ENCODE measurements around the gene MICAL3. TPM values are rescaled to one million over a fixed set of nuclear protein-coding genes. Genes with fewer than 3 reads are reported as not detected.

MICAL3 gene
- total and polyA plus RNA-seq, 9 of the 15 experiments (the other 6 are each of a cell fraction or from before 2014, with no cell fraction given) = 0.53 to 32.1 (median 12.3) TPM

GRCh38 chr22:17896586-17896985, 127.8 kb downstream of the MICAL3 start:
- H3K4me3 ChIP-seq = no peak overlapping the region
- H3K27ac ChIP-seq (ENCODE audit: extremely low read depth, low read depth, low read length) = no peak overlapping the region
- no peaks in the 10 kb centered on the region for H3K27me3 ChIP-seq (ENCODE audit: control insufficient read depth in 2 of 2, insufficient read depth in 2 of 2, low read length in 2 of 2)
- FAIRE-seq (no peak), DNase-seq (ENCODE audit: extremely low read depth in 1 of 4, low spot score in 3 of 4) (peak in 1 of 4 experiments; percentile 39), ATAC-seq (peak; percentile 77)
- no TSS peak for BruUV-seq (replicated peaks)
- intact Hi-C loops (cut with micrococcal nuclease) (no loop called here), in situ Hi-C loops (cut with MboI) (no loop called here)
- no peaks in the 10 kb centered on the region for H3K9me3 ChIP-seq (replicated peaks; ENCODE audit: control insufficient read depth, insufficient read depth, low read depth, low read length)
- no peaks in the 10 kb centered on the region for H3K79me2 ChIP-seq (ENCODE audit: control insufficient read depth, insufficient read depth, low read length)
- H3K9ac ChIP-seq (ENCODE audit: insufficient read depth in 1 of 2, low read depth in 2 of 2, low read length in 2 of 2) = no peak overlapping the region
- 0 out of 4 replicates have a peak, but pooled peaks of 1 of the 2 experiments have one; percentile 17 for TF ChIP-seq MLLT1 (IDR thresholded peaks at IDR 0.05)
- TF ChIP-seq RAD21 (CRISPR knock-in tag; conservative IDR thresholded peaks at IDR 0.05 in 1 of 2, IDR thresholded peaks at IDR 0.05 in 1 of 2) = 0 out of 4 replicates have a peak, but pooled peaks of 1 of the 2 experiments have one; percentile 34
- 0 out of 2 replicates have a peak, but pooled peaks have one; percentile 6 for TF ChIP-seq SMC3 (conservative IDR thresholded peaks at IDR 0.05; ENCODE audit: insufficient read depth, low read depth, low read length)
- TF ChIP-seq CTCF (IDR thresholded peaks at IDR 0.05 in 2 of 3, conservative IDR thresholded peaks at IDR 0.05 in 1 of 3; ENCODE audit: insufficient read depth in 2 of 3, low read depth in 1 of 3, low read length in 3 of 3) = peak; percentile 42 to 49 (median 45); a peak in 5 of 6 replicates
- TF ChIP-seq ZNF592 (IDR thresholded peaks at IDR 0.05) = no peak
- H3K9me1 ChIP-seq (ENCODE audit: control insufficient read depth, insufficient read depth, low read length) = no peaks in the 10 kb centered on the region
- CTCF ChIA-PET (ENCODE audit: low intra/inter-chr PET ratio) = no interaction called here
- POLR2A ChIA-PET = interaction anchor here (0.6 kb wide), 1 partner anchor 180 kb away, joined by 5 read pairs; no protein-coding TSS in a partner anchor
- no peak overlapping the region for H3K4me2 ChIP-seq (ENCODE audit: insufficient read depth, low read length)
- no peaks in the 10 kb centered on the region for H3K4me1 ChIP-seq (replicated peaks in 1 of 2; ENCODE audit: control insufficient read depth in 2 of 2, insufficient read depth in 2 of 2, low read length in 2 of 2)
- H3K36me3 ChIP-seq (ENCODE audit: control insufficient read depth, insufficient read depth, low read length) = peaks cover 51% of the 10 kb centered on the region
- H4K20me1 ChIP-seq (replicated peaks; ENCODE audit: control insufficient read depth, insufficient read depth, low read length) = 0 out of 2 replicates have a peak, but pooled peaks cover 2% of the 10 kb centered on the region
- H2AFZ ChIP-seq (ENCODE audit: low read depth, low read length) = no peak overlapping the region
- WGBS (ENCODE audit: insufficient coverage, low coverage, missing lambda C conversion rate) = 85% methylated on average over 14 of the region's 14 CpGs

All from K562 (cell line).